ENCODE data around the gene NLRP7.
"Not testable (repeated sequence)": the region's sequence is repeated elsewhere in the genome, so short reads cannot be mapped to it uniquely, and the experiment has no call there.

The NLRP7 gene

GRCh38 chr19:54905803-54906511, 41.4 kb downstream of the NLRP7 start, which contains the start of gene NCR1:
Gene NCR1, plus strand, starts transcription at chr19:54906148. Its CDS starts 40 bp downstream, at chr19:54906188.
- TF ChIP-seq CTCF (IDR thresholded peaks at IDR 0.05; ENCODE audit: low read depth, low read length): no peak

GRCh38 chr19:54905421-54905802, 41.9 kb downstream of the NLRP7 start:
- DNase-seq (ENCODE audit: extremely low read depth, low read depth): no peak
- TF ChIP-seq CTCF (IDR thresholded peaks at IDR 0.05; ENCODE audit: low read depth, low read length): no peak

More at GRCh38 chr19:54905803-54906511, 41.4 kb downstream of the NLRP7 start, which contains the start of gene NCR1:
- no peak for DNase-seq (ENCODE audit: extremely low read depth, low read depth)

- not testable (repeated sequence) for DNase-seq (ENCODE audit: extremely low read depth, low read depth)
Measured at GRCh38 chr19:54904261-54904660, 43.1 kb downstream of the NLRP7 start.

- no peak for DNase-seq (ENCODE audit: extremely low read depth, low read depth)
- TF ChIP-seq CTCF (IDR thresholded peaks at IDR 0.05; ENCODE audit: low read depth, low read length): no peak
Measured at GRCh38 chr19:54903303-54903702, 44.0 kb downstream of the NLRP7 start.

- TF ChIP-seq CTCF (IDR thresholded peaks at IDR 0.05; ENCODE audit: low read depth, low read length): no peak
- no peak for DNase-seq (ENCODE audit: extremely low read depth, low read depth)
Measured at GRCh38 chr19:54902061-54902460, 45.3 kb downstream of the NLRP7 start.

GRCh38 chr19:54901153-54901552, 46.2 kb downstream of the NLRP7 start:
- not testable (repeated sequence) for DNase-seq (ENCODE audit: extremely low read depth, low read depth)

GRCh38 chr19:54899646-54900045, 47.7 kb downstream of the NLRP7 start:
- not testable (repeated sequence) for DNase-seq (ENCODE audit: extremely low read depth, low read depth)

- not testable (repeated sequence) for DNase-seq (ENCODE audit: extremely low read depth, low read depth)
Measured at GRCh38 chr19:54898685-54899084, 48.6 kb downstream of the NLRP7 start.

GRCh38 chr19:54896036-54896435, 51.3 kb downstream of the NLRP7 start:
- TF ChIP-seq CTCF (IDR thresholded peaks at IDR 0.05; ENCODE audit: low read depth, low read length): no peak
- DNase-seq (ENCODE audit: extremely low read depth, low read depth): no peak

GRCh38 chr19:54894106-54894505, 53.2 kb downstream of the NLRP7 start:
- not testable (repeated sequence) for DNase-seq (ENCODE audit: extremely low read depth, low read depth)

Measured in AG09319 (cell line).